ENCODE results near the gene SRGAP1. TPM values are rescaled to one million over a fixed set of nuclear protein-coding genes. Genes with fewer than 3 reads are reported as not detected.

SRGAP1 gene
- total and polyA plus RNA-seq, 2 of the 13 experiments (the other 11 are each of a cell fraction or from before 2014, with no cell fraction given), result 1.6 to 3.4 TPM

DNA sequence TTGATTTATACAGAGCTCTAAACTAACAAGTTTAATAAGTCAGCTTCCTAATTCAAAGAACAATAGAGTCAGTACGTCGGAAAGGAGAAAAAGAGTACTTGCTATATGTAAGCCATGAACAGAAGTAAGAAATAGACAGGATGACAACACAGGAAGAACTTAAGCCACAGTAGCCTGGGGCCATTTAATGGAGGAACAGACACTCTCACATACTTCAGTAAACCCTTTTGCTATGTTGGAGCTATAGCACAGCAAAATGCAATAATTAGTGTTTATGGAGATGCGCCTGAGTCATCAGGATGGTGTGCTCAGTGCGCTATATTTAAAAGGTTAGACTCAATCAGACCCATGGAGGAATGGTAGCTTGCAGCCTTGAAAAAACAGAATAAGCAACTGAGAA is 61.0 kb downstream of the SRGAP1 start:
- FAIRE-seq (no peak), ATAC-seq (no peak), DNase-seq (ENCODE audit: low spot score) (no peak)
- Histone ChIP-seq H3K27ac (ENCODE audit: extremely low read length, insufficient read depth, low read length) (no peak overlapping the region), H3K9me3 (ENCODE audit: low read length) (no peaks in the 10 kb centered on the region), H4K20me1 (ENCODE audit: insufficient read depth, low read length) (no peaks in the 10 kb centered on the region), H3K27me3 (ENCODE audit: control insufficient read depth in 1 of 2, insufficient read depth in 2 of 2, low read length in 2 of 2) (no peaks in the 10 kb centered on the region), H3K4me2 (ENCODE audit: low read depth, low read length) (no peak overlapping the region), H2AFZ (ENCODE audit: low read length) (no peak overlapping the region), H3K9ac (ENCODE audit: insufficient read depth, low read depth, low read length) (no peak overlapping the region), H3K4me3 (replicated peaks in 1 of 3; ENCODE audit: insufficient read depth in 1 of 3, low read depth in 2 of 3, low read length in 3 of 3) (no peak overlapping the region), H3K36me3 (replicated peaks in 1 of 2; ENCODE audit: control insufficient read depth in 1 of 2, insufficient read depth in 2 of 2, low read length in 2 of 2) (no peaks in the 10 kb centered on the region), H3K4me1 (ENCODE audit: insufficient read depth, low read length) (peaks cover 11% of the 10 kb centered on the region), H3K79me2 (ENCODE audit: insufficient read depth, low read length) (peaks cover 3% of the 10 kb centered on the region)
- ChIA-PET CTCF (ENCODE audit: low intra/inter-chr PET ratio, low total read pairs) (no interaction called here), POLR2A (interaction anchor here (1.0 kb wide), 1 partner anchor 61 kb away, joined by 3 read pairs; the partner anchor contains the start of gene SRGAP1)
- intact Hi-C loops (cut with micrococcal nuclease; ENCODE audit: unreplicated experiment), result no loop called here
- TF ChIP-seq RORA (CRISPR knock-in tag; IDR thresholded peaks at IDR 0.05), result no peak
- TF ChIP-seq, protein P1, sequence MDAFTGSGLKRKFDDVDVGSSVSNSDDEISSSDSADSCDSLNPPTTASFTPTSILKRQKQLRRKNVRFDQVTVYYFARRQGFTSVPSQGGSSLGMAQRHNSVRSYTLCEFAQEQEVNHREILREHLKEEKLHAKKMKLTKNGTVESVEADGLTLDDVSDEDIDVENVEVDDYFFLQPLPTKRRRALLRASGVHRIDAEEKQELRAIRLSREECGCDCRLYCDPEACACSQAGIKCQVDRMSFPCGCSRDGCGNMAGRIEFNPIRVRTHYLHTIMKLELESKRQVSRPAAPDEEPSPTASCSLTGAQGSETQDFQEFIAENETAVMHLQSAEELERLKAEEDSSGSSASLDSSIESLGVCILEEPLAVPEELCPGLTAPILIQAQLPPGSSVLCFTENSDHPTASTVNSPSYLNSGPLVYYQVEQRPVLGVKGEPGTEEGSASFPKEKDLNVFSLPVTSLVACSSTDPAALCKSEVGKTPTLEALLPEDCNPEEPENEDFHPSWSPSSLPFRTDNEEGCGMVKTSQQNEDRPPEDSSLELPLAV (CRISPR knock-in tag; conservative IDR thresholded peaks at IDR 0.05; ENCODE audit: low read depth), result no peak
- TF ChIP-seq, protein P2, sequence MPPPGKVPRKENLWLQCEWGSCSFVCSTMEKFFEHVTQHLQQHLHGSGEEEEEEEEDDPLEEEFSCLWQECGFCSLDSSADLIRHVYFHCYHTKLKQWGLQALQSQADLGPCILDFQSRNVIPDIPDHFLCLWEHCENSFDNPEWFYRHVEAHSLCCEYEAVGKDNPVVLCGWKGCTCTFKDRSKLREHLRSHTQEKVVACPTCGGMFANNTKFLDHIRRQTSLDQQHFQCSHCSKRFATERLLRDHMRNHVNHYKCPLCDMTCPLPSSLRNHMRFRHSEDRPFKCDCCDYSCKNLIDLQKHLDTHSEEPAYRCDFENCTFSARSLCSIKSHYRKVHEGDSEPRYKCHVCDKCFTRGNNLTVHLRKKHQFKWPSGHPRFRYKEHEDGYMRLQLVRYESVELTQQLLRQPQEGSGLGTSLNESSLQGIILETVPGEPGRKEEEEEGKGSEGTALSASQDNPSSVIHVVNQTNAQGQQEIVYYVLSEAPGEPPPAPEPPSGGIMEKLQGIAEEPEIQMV (CRISPR knock-in tag; IDR thresholded peaks at IDR 0.05; ENCODE audit: low read depth), result no peak
- no peak for TF ChIP-seq HMG20A (CRISPR knock-in tag; IDR thresholded peaks at IDR 0.05; ENCODE audit: borderline replicate concordance)
- TF ChIP-seq, protein P3, sequence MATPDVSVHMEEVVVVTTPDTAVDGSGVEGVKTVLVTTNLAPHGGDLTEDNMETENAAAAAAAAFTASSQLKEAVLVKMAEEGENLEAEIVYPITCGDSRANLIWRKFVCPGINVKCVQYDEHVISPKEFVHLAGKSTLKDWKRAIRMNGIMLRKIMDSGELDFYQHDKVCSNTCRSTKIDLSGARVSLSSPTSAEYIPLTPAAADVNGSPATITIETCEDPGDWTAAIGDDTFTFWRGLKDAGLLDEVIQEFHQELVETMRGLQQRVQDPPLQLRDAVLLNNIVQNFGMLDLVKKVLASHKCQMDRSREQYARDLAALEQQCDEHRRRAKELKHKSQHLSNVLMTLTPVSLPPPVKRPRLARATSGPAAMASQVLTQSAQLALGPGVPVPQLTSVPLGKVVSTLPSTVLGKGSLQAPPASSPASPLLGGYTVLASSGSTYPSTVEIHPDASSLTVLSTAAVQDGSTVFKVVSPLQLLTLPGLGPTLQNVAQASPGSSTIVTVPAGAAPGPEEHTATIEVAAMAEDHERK (CRISPR knock-in tag; IDR thresholded peaks at IDR 0.05; ENCODE audit: low read depth), result no peak
- TF ChIP-seq TBL1XR1 (IDR thresholded peaks at IDR 0.05; ENCODE audit: borderline replicate concordance, low read length, partially characterized antibody), result no peak
- BruUV-seq (replicated peaks), result no TSS peak
- WGBS (ENCODE audit: low lambda C conversion rate), result 96% methylated on average over 4 of the region's 4 CpGs
- in situ Hi-C loops (cut with HindIII; ENCODE audit: extremely low pct_ligation_motif_present, low pct_unique_long_range_greater_than_20kb), result no loop called here
